ENCODE data around the gene HIVEP3. TPM values are rescaled to one million over a fixed set of nuclear protein-coding genes. Genes with fewer than 3 reads are reported as not detected.

Gene HIVEP3
- total RNA-seq, 1 experiment from 2014 or later = 1.2 TPM

DNA sequence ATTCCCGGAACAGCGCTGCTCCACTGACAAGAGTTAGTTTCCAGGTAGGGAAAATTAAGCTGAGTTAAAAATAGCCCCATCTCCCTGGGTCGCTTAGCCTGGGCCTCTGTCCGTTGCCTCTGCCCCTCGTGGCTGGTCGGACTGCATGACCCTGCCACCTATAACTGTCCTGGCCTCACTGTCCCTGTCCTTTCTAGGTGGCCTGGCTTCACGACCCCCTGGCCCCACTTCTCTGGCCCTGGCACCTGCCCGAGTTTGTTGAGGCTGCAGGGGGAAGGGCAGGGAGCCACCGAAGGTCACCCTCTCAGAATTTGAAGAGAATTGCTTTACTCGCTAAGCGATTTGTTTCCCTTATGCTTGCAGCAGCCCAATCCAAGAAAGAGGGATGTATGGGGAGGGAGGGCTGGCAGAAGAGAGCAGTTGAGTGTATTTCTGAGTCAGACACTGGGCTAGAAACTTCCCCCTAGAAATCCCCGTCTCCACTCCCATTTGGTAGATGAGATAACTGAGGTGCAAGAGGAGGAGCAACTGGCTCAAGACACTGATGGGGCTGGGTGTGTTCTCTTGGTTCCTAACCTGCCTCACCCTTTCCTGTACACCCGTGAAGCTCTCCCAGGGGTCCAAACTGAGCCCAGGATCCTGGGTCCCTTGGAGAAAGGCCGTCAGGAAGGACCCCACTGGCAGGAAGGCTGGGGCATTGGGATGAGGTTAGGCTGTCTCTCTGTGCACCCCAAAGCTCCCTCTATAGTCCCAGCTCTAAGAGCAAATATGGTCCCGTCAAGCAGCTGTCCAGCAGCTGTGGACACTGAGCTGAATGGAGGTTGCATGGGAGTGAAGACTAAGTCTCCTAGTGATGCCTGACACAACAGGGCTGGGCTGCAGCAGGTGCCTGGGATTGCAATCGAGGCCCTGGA is 431.3 kb downstream of the HIVEP3 start:
- intact Hi-C loops (cut with micrococcal nuclease) = no loop called here
- no peaks in the 10 kb centered on the region for H3K27me3 Mint-ChIP-seq (ENCODE audit: insufficient read depth, unreplicated experiment)
- ChIA-PET POLR2A (interaction anchor here (0.6 kb wide), 1 partner anchor 793 kb away, joined by 3 read pairs; no protein-coding TSS in a partner anchor), CTCF (interaction anchor here (0.8 to 1.1 kb wide), 2 partner anchors 12 to 28 kb away, joined by 3 read pairs; no protein-coding TSS in a partner anchor)
- no TSS peak for BruUV-seq (replicated peaks)
- peaks cover 37% of the 10 kb centered on the region for H3K4me1 Mint-ChIP-seq (ENCODE audit: insufficient read depth, unreplicated experiment)
- H3K27ac Mint-ChIP-seq (ENCODE audit: low read depth, unreplicated experiment) = no peak overlapping the region
- H3K4me3 Mint-ChIP-seq (ENCODE audit: unreplicated experiment) = no peak overlapping the region
- peaks cover 11% of the 10 kb centered on the region for H3K9me3 Mint-ChIP-seq (ENCODE audit: unreplicated experiment)
- no peaks in the 10 kb centered on the region for H3K36me3 Mint-ChIP-seq (ENCODE audit: insufficient read depth, unreplicated experiment)
- TF ChIP-seq, protein P1, sequence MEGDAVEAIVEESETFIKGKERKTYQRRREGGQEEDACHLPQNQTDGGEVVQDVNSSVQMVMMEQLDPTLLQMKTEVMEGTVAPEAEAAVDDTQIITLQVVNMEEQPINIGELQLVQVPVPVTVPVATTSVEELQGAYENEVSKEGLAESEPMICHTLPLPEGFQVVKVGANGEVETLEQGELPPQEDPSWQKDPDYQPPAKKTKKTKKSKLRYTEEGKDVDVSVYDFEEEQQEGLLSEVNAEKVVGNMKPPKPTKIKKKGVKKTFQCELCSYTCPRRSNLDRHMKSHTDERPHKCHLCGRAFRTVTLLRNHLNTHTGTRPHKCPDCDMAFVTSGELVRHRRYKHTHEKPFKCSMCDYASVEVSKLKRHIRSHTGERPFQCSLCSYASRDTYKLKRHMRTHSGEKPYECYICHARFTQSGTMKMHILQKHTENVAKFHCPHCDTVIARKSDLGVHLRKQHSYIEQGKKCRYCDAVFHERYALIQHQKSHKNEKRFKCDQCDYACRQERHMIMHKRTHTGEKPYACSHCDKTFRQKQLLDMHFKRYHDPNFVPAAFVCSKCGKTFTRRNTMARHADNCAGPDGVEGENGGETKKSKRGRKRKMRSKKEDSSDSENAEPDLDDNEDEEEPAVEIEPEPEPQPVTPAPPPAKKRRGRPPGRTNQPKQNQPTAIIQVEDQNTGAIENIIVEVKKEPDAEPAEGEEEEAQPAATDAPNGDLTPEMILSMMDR (IDR thresholded peaks at IDR 0.05; ENCODE audit: unreplicated experiment) = no peak
- DNase-seq (ENCODE audit: unreplicated experiment) = no peak

DNA sequence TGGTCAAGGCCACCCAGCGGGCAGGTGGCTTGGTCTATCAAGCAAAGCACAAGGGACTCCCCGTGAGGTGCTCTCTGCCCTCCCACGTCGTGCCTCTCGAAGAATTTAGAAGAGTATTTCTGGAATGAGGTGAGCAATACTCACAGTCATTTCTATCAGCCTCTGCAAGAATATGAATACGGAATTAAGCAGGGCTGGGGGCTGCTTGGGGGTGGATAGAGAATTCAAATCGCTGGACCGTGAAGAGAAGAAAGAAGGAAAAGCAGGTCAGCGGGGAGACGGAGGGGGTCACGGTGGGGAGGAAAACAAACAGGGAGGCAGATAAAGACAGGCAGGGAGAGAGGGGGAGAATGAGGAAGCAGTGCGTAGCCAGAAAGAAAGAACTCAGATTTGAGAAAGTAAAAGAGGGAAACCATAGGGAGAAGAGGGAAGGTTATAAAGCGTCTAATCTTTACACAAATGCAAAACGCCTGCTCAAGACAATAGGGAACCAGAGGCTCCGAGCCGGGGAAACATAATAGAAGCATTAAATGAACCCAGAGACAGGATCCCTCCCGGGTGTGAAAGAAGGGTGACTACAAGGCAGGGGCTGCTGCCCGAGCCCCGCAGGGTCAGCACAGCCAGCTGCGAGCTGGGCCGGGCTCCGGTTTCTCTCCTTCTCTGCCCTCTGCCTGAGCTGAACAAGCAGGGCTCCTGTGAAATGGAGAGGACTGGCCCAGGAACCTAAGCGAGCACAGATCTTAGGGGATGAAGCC is 432.2 kb downstream of the HIVEP3 start:
- POLR2A ChIA-PET = interaction anchor here (1.1 to 7.1 kb wide), 2 partner anchors 8 to 68 kb away, joined by 3 to 87 read pairs; no protein-coding TSS in a partner anchor
- H3K4me1 Mint-ChIP-seq (ENCODE audit: insufficient read depth, unreplicated experiment) = peaks cover 40% of the 10 kb centered on the region

DNA sequence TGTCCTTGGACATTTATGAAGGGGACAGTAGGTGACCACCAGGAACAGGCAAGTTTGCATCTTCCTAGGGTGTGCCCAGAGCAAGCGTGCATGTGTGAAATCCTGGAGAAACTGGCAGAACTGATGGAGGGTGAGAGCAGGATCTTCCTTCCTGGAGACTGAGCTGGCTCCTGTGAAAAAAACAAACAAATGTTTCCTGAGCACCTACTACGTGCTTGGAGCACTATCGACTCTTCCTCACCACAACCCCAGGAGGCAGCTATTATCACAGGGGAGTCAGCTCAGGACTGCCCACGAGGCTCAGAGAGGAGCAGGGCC is 432.7 kb downstream of the HIVEP3 start:
- H3K9me3 Mint-ChIP-seq (ENCODE audit: unreplicated experiment) = peaks cover 11% of the 10 kb centered on the region
- ChIA-PET POLR2A (interaction anchor here (1.1 to 7.1 kb wide), 3 partner anchors 9 to 68 kb away, joined by 3 to 87 read pairs (median 7); no protein-coding TSS in a partner anchor), CTCF (interaction anchor here (0.6 kb wide), 1 partner anchor 194 kb away, joined by 3 read pairs; no protein-coding TSS in a partner anchor)
- no peaks in the 10 kb centered on the region for H3K36me3 Mint-ChIP-seq (ENCODE audit: insufficient read depth, unreplicated experiment)
- TF ChIP-seq, protein P1 (IDR thresholded peaks at IDR 0.05; ENCODE audit: unreplicated experiment) = no peak
- H3K4me3 Mint-ChIP-seq (ENCODE audit: unreplicated experiment) = no peak overlapping the region
- intact Hi-C loops (cut with micrococcal nuclease) = no loop called here
- no peaks in the 10 kb centered on the region for H3K27me3 Mint-ChIP-seq (ENCODE audit: insufficient read depth, unreplicated experiment)
- no TSS peak for BruUV-seq (replicated peaks)
- DNase-seq (ENCODE audit: unreplicated experiment) = no peak
- no peak overlapping the region for H3K27ac Mint-ChIP-seq (ENCODE audit: low read depth, unreplicated experiment)
- peaks cover 40% of the 10 kb centered on the region for H3K4me1 Mint-ChIP-seq (ENCODE audit: insufficient read depth, unreplicated experiment)

More for the DNA sequence above, 432.2 kb downstream of the HIVEP3 start:
- Mint-ChIP-seq H3K9me3 (ENCODE audit: unreplicated experiment) (peaks cover 11% of the 10 kb centered on the region), H3K36me3 (ENCODE audit: insufficient read depth, unreplicated experiment) (no peaks in the 10 kb centered on the region), H3K4me3 (ENCODE audit: unreplicated experiment) (no peak overlapping the region), H3K27me3 (ENCODE audit: insufficient read depth, unreplicated experiment) (no peaks in the 10 kb centered on the region), H3K27ac (ENCODE audit: low read depth, unreplicated experiment) (no peak overlapping the region)
- CTCF ChIA-PET = no interaction called here
- TF ChIP-seq, protein P1 (IDR thresholded peaks at IDR 0.05; ENCODE audit: unreplicated experiment) = no peak
- intact Hi-C loops (cut with micrococcal nuclease) = no loop called here
- DNase-seq (ENCODE audit: unreplicated experiment) = no peak
- no TSS peak for BruUV-seq (replicated peaks)

DNA sequence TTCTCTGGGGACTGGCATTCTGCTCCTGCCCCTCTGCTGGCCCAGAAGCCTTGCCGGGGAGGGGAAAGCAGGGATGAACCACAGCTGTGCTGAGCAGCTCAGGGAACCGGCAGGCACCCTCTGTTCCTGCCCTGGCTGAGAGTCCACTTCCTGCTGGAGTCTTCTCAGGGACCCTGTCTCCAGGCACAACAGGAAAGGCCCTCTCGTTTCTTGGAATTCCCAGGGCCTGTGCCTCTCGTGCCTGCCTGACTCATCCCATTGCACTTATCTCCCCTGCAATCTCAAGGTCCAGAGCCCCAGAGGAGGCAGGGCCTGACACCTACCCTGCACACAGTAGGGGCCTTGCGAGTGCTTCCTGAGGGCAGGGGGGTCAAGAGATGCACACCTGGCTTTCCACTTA is 433.1 kb downstream of the HIVEP3 start:
- H3K4me1 Mint-ChIP-seq (ENCODE audit: insufficient read depth, unreplicated experiment) = peaks cover 40% of the 10 kb centered on the region
- POLR2A ChIA-PET = interaction anchor here (1.1 to 7.1 kb wide), 4 partner anchors 9 to 67 kb away, joined by 3 to 87 read pairs (median 10); no protein-coding TSS in a partner anchor
- TF ChIP-seq, protein P1 (IDR thresholded peaks at IDR 0.05; ENCODE audit: unreplicated experiment) = no peak
- peak overlapping the region; percentile 54 for H3K27ac Mint-ChIP-seq (ENCODE audit: low read depth, unreplicated experiment)
- peak; percentile 60 for DNase-seq (ENCODE audit: unreplicated experiment)
- peaks cover 11% of the 10 kb centered on the region for H3K9me3 Mint-ChIP-seq (ENCODE audit: unreplicated experiment)
- H3K36me3 Mint-ChIP-seq (ENCODE audit: insufficient read depth, unreplicated experiment) = no peaks in the 10 kb centered on the region
- H3K4me3 Mint-ChIP-seq (ENCODE audit: unreplicated experiment) = no peak overlapping the region
- H3K27me3 Mint-ChIP-seq (ENCODE audit: insufficient read depth, unreplicated experiment) = no peaks in the 10 kb centered on the region
- CTCF ChIA-PET = interaction anchor here (0.6 to 2.3 kb wide), 3 partner anchors 10 to 193 kb away, joined by 3 to 11 read pairs (median 3); no protein-coding TSS in a partner anchor
- no TSS peak for BruUV-seq (replicated peaks)
- intact Hi-C loops (cut with micrococcal nuclease) = no loop called here

All from MCF 10A (cell line).